PFSK-1 (cell line): Measurements from ENCODE around the gene RNASE8.

Experiments used
- FOXP2 ChIP-seq: optimal IDR thresholded peaks from 2 replicates; pipeline ENCODE3; 2011; ENCODE audit warnings: borderline replicate concordance, control low read depth, inconsistent platforms; ENCODE audit not compliant: insufficient read depth; ENCODE audit errors: extremely low read length, extremely low read depth
- POLR2AphosphoS5 ChIP-seq: IDR thresholded peaks from 2 replicates; pipeline ENCODE4 v1.6.1; 2012; ENCODE audit warnings: low read depth, mild to moderate bottlenecking, control low read depth, low read length, moderate library complexity
- REST ChIP-seq, 2 experiments: IDR thresholded peaks; 2 replicates each; pipeline versions ENCODE4 v1.6.1 to v1.8.0; 2011 to 2012; ENCODE audit warnings: low read depth in 2 of 2, low read length in 2 of 2, control low read depth in 1 of 2, inconsistent platforms in 1 of 2, mild to moderate bottlenecking in 1 of 2, moderate library complexity in 1 of 2; ENCODE audit not compliant: insufficient read depth in 1 of 2
- SIN3A ChIP-seq: IDR thresholded peaks from 2 replicates; pipeline ENCODE4 v1.6.1; 2012; ENCODE audit warnings: mild to moderate bottlenecking, low read length, moderate library complexity, borderline replicate concordance; ENCODE audit not compliant: insufficient read depth
- TAF1 ChIP-seq: IDR thresholded peaks from 2 replicates; pipeline ENCODE4 v1.6.1; 2012; ENCODE audit warnings: low read length, control low read depth, borderline replicate concordance; ENCODE audit not compliant: insufficient read depth

RNASE8 gene

GRCh38 chr14:21092273-21093011 lies 34.8 kb downstream of the RNASE8 start:
- no peak for TF ChIP-seq FOXP2
- TF ChIP-seq REST (IDR thresholded peaks at IDR 0.05; ENCODE audit: insufficient read depth in 1 of 2, low read depth in 2 of 2, low read length in 2 of 2), result no peak
- TF ChIP-seq POLR2AphosphoS5, result no peak
- TF ChIP-seq SIN3A, result no peak

GRCh38 chr14:21093018-21093417 lies 35.4 kb downstream of the RNASE8 start:
- TF ChIP-seq POLR2AphosphoS5, result 0 out of 2 replicates have a peak, but pooled peaks have one; percentile 5
- no peak for TF ChIP-seq SIN3A

GRCh38 chr14:21093769-21094681 lies 36.4 kb downstream of the RNASE8 start:
- TF ChIP-seq POLR2AphosphoS5 (peak; percentile 44), REST (IDR thresholded peaks at IDR 0.05; ENCODE audit: insufficient read depth in 1 of 2, low read depth in 2 of 2, low read length in 2 of 2) (peak in 1 of 2 experiments; percentile 47; a peak in 1 of 4 replicates), SIN3A (no peak)

GRCh38 chr14:21095430-21096205 lies 38.0 kb downstream of the RNASE8 start:
- TF ChIP-seq POLR2AphosphoS5, result no peak
- no peak for TF ChIP-seq TAF1
- no peak for TF ChIP-seq FOXP2
- peak; percentile 78; the same call in 1 of the 2 replicates for TF ChIP-seq SIN3A
- TF ChIP-seq REST (IDR thresholded peaks at IDR 0.05; ENCODE audit: insufficient read depth in 1 of 2, low read depth in 2 of 2, low read length in 2 of 2), result peak; percentile 88 to 96

- TF ChIP-seq REST (IDR thresholded peaks at IDR 0.05; ENCODE audit: insufficient read depth in 1 of 2, low read depth in 2 of 2, low read length in 2 of 2) (no peak), POLR2AphosphoS5 (no peak), SIN3A (no peak)
These were observed 38.8 kb downstream of the RNASE8 start for GRCh38 chr14:21096438-21096837.
